SK-N-SH treated with all-trans-retinoic acid at 6 μM for 48 hours (cell line): Measurements from ENCODE around the gene FAM20C.

Experiments
- ARNTL ChIP-seq: fragments of 450-650 bp; formaldehyde crosslinking; IDR thresholded peaks from 2 replicates; pipeline ENCODE4 v1.5.0; 2020; ENCODE audit warnings: low read depth, mild to moderate bottlenecking, moderate library complexity, borderline replicate concordance
- BACH2 ChIP-seq: fragments of 250-450 bp; sonication (Bioruptor Pico); IDR thresholded peaks from 2 replicates; pipeline ENCODE4 v1.9.0; 2021; ENCODE audit warnings: mild to moderate bottlenecking, borderline replicate concordance
- CSDC2 ChIP-seq: fragments of 250-450 bp; sonication (Bioruptor Pico); IDR thresholded peaks from 2 replicates; pipeline ENCODE4 v1.5.0; 2020; ENCODE audit warnings: mild to moderate bottlenecking, moderate library complexity
- ESRRG ChIP-seq: fragments of 250-450 bp; sonication (Bioruptor Pico); IDR thresholded peaks from 2 replicates; pipeline ENCODE4 v1.6.1; 2021; ENCODE audit warnings: mild to moderate bottlenecking
- GLIS3 ChIP-seq: fragments of 250-450 bp; sonication (Bioruptor Pico); IDR thresholded peaks from 2 replicates; pipeline ENCODE4 v1.5.0; 2020; ENCODE audit warnings: mild to moderate bottlenecking, moderate library complexity
- RARB ChIP-seq: fragments of 250-450 bp; sonication (Bioruptor Pico); IDR thresholded peaks from 2 replicates; pipeline ENCODE4 v1.8.0; 2021; ENCODE audit warnings: mild to moderate bottlenecking, moderate library complexity
- TOX ChIP-seq: fragments of 250-450 bp; sonication (Bioruptor Pico); IDR thresholded peaks from 2 replicates; pipeline ENCODE4 v1.8.0; 2021; ENCODE audit warnings: mild to moderate bottlenecking, moderate library complexity, borderline replicate concordance
- ZC3H10 ChIP-seq: fragments of 250-450 bp; sonication (Bioruptor Pico); IDR thresholded peaks from 2 replicates; pipeline ENCODE4 v1.5.1; 2021; ENCODE audit warnings: mild to moderate bottlenecking, moderate library complexity
- ZNF565 ChIP-seq: fragments of 450-650 bp; formaldehyde crosslinking; conservative IDR thresholded peaks from 2 replicates; pipeline ENCODE4 v1.5.0; 2020; ENCODE audit warnings: low read depth, mild to moderate bottlenecking, moderate library complexity
- TF ChIP-seq, protein P1 (sequence below): fragments of 250-450 bp; sonication (Bioruptor Pico); IDR thresholded peaks from 2 replicates; pipeline ENCODE4 v1.5.1; 2020; ENCODE audit warnings: low read depth, mild to moderate bottlenecking, moderate library complexity
- TF ChIP-seq, protein P2 (sequence below): fragments of 250-450 bp; sonication (Bioruptor Pico); IDR thresholded peaks from 2 replicates; pipeline ENCODE4 v1.8.0; 2020; ENCODE audit warnings: mild to moderate bottlenecking, moderate library complexity, borderline replicate concordance
- TF ChIP-seq, protein P3 (sequence below): fragments of 250-450 bp; sonication (Bioruptor Pico); IDR thresholded peaks from 2 replicates; pipeline ENCODE4 v1.5.0; 2020; ENCODE audit warnings: mild to moderate bottlenecking, moderate library complexity

DNA sequence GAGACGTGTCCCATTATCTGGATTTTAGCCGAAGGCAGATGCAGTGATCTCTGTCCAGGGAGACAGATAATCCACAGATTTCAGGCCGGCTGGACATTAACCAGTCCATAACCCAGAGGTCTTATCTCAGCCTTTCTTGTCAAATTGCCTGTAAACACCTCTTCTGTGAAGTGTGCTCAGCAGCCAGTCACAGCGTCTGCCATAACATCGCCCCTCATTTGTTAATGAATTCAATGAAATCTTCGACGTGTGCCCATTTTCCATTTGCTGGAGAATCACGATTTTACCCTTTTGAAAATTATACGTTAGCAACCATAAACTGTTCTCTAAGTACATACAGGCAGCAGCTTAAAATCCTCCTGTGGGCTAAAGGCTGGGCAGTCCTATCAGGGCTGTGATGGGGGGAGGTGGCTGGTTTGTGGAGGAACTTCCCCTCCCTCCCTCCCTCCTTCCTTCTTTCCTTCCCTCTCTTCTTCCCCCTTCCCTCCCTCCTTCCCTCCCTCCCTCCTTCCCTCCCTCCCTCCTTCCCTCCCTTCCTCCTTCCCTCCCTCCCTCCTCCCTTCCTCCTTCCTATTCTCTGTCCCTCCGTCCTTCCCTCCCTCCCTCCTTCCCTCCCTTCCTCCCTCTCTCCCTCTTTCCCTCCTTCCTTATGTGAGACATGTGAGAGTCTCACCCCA, 26.6 kb upstream of the FAM20C start:
- TF ChIP-seq BACH2 (CRISPR knock-in tag) (no peak), ARNTL (CRISPR knock-in tag) (no peak), GLIS3 (CRISPR knock-in tag) (no peak), CSDC2 (CRISPR knock-in tag) (no peak), ESRRG (CRISPR knock-in tag) (no peak), ZNF565 (CRISPR knock-in tag) (no peak), ZC3H10 (no peak), RARB (no peak), TOX (CRISPR knock-in tag) (no peak)
- TF ChIP-seq, protein P1, sequence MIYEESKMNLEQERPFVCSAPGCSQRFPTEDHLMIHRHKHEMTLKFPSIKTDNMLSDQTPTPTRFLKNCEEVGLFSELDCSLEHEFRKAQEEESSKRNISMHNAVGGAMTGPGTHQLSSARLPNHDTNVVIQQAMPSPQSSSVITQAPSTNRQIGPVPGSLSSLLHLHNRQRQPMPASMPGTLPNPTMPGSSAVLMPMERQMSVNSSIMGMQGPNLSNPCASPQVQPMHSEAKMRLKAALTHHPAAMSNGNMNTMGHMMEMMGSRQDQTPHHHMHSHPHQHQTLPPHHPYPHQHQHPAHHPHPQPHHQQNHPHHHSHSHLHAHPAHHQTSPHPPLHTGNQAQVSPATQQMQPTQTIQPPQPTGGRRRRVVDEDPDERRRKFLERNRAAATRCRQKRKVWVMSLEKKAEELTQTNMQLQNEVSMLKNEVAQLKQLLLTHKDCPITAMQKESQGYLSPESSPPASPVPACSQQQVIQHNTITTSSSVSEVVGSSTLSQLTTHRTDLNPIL (CRISPR knock-in tag), result no peak
- TF ChIP-seq, protein P2, sequence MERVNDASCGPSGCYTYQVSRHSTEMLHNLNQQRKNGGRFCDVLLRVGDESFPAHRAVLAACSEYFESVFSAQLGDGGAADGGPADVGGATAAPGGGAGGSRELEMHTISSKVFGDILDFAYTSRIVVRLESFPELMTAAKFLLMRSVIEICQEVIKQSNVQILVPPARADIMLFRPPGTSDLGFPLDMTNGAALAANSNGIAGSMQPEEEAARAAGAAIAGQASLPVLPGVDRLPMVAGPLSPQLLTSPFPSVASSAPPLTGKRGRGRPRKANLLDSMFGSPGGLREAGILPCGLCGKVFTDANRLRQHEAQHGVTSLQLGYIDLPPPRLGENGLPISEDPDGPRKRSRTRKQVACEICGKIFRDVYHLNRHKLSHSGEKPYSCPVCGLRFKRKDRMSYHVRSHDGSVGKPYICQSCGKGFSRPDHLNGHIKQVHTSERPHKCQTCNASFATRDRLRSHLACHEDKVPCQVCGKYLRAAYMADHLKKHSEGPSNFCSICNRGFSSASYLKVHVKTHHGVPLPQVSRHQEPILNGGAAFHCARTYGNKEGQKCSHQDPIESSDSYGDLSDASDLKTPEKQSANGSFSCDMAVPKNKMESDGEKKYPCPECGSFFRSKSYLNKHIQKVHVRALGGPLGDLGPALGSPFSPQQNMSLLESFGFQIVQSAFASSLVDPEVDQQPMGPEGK (CRISPR knock-in tag), result no peak
- TF ChIP-seq, protein P3, sequence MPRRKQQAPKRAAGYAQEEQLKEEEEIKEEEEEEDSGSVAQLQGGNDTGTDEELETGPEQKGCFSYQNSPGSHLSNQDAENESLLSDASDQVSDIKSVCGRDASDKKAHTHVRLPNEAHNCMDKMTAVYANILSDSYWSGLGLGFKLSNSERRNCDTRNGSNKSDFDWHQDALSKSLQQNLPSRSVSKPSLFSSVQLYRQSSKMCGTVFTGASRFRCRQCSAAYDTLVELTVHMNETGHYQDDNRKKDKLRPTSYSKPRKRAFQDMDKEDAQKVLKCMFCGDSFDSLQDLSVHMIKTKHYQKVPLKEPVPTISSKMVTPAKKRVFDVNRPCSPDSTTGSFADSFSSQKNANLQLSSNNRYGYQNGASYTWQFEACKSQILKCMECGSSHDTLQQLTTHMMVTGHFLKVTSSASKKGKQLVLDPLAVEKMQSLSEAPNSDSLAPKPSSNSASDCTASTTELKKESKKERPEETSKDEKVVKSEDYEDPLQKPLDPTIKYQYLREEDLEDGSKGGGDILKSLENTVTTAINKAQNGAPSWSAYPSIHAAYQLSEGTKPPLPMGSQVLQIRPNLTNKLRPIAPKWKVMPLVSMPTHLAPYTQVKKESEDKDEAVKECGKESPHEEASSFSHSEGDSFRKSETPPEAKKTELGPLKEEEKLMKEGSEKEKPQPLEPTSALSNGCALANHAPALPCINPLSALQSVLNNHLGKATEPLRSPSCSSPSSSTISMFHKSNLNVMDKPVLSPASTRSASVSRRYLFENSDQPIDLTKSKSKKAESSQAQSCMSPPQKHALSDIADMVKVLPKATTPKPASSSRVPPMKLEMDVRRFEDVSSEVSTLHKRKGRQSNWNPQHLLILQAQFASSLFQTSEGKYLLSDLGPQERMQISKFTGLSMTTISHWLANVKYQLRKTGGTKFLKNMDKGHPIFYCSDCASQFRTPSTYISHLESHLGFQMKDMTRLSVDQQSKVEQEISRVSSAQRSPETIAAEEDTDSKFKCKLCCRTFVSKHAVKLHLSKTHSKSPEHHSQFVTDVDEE (CRISPR knock-in tag), result no peak
